Activated CD8-positive, alpha-beta T cell treated with anti-CD3 and anti-CD28 coated beads, Interleukin-2, amount 10 ng/mL, durations not matched to agents 7 days and 5 days (primary cell): Measurements from ENCODE around the gene PNMA6E. TPM values are rescaled to one million over a fixed set of nuclear protein-coding genes. Genes with fewer than 3 reads are reported as not detected.

Source experiments
- ATAC-seq: fragments of 150-1000 bp; cut with Tn5 transposase; one replicate; pipeline ENCODE4 v1.10.0; 2021; ENCODE audit warnings: moderate library complexity
- CTCF ChIA-PET: fragments of 350-600 bp; sonication (Branson Sonifier 250); formaldehyde crosslinking; loops from one replicate; lab custom pipeline; 2021; ENCODE audit warnings: antibody characterized with exemption; lab: Charles Lee
- POLR2A ChIA-PET: fragments of 350-600 bp; sonication (Branson Sonifier 250); formaldehyde crosslinking; loops from one replicate; lab custom pipeline; 2021; ENCODE audit warnings: antibody characterized with exemption; lab: Charles Lee
- DNase-seq: peaks from one replicate; pipeline ENCODE4 v3.0.0-alpha.2; 2020
- H3K27ac Mint-ChIP-seq: one replicate; pipeline ENCODE4 v1.8.0; 2021; ENCODE audit warnings: mild to moderate bottlenecking, mixed read lengths
- H3K27me3 Mint-ChIP-seq: one replicate; pipeline ENCODE4 v1.8.0; 2021; ENCODE audit warnings: low read depth, mixed read lengths
- H3K36me3 Mint-ChIP-seq: one replicate; pipeline ENCODE4 v1.8.0; 2021; ENCODE audit warnings: low read depth, mixed read lengths
- H3K4me1 Mint-ChIP-seq: one replicate; pipeline ENCODE4 v1.8.0; 2021; ENCODE audit warnings: low read depth, mixed read lengths
- H3K4me3 Mint-ChIP-seq: one replicate; pipeline ENCODE4 v1.8.0; 2021; ENCODE audit warnings: mild to moderate bottlenecking, mixed read lengths
- H3K9me3 Mint-ChIP-seq: one replicate; pipeline ENCODE4 v1.8.0; 2022; ENCODE audit warnings: mixed read lengths; ENCODE audit not compliant: insufficient read depth
- total RNA-seq, 2 experiments: library from RNA; stranded (reverse); gene quantifications; one replicate each; pipeline ENCODE4 v1.2.3, GENCODE V29; 2021

Gene PNMA6E
- total RNA-seq, 2 experiments from 2014 or later = not detected

GRCh38 chrX:153352858-153353257, 48.3 kb downstream of the PNMA6E start:
- ChIA-PET CTCF (interaction anchor here (0.9 kb wide), 1 partner anchor 10 kb away, joined by 3 read pairs; no protein-coding TSS in a partner anchor), POLR2A (no interaction called here)
- DNase-seq = no peak
- Mint-ChIP-seq H3K27me3 (no peaks in the 10 kb centered on the region), H3K4me1 (peaks cover 11% of the 10 kb centered on the region), H3K36me3 (peaks cover 43% of the 10 kb centered on the region), H3K27ac (no peak overlapping the region), H3K4me3 (no peak overlapping the region), H3K9me3 (peaks cover 5% of the 10 kb centered on the region)
- no peak for ATAC-seq

- H3K4me1 Mint-ChIP-seq = peaks cover 11% of the 10 kb centered on the region
- H3K27me3 Mint-ChIP-seq = no peaks in the 10 kb centered on the region
- no peak for DNase-seq
- ChIA-PET POLR2A (no interaction called here), CTCF (no interaction called here)
- no peak for ATAC-seq
- H3K36me3 Mint-ChIP-seq = peaks cover 44% of the 10 kb centered on the region
- no peaks in the 10 kb centered on the region for H3K9me3 Mint-ChIP-seq
- no peak overlapping the region for H3K4me3 Mint-ChIP-seq
- H3K27ac Mint-ChIP-seq = no peak overlapping the region
Observed at GRCh38 chrX:153351981-153352380, 49.2 kb downstream of the PNMA6E start.

DNA sequence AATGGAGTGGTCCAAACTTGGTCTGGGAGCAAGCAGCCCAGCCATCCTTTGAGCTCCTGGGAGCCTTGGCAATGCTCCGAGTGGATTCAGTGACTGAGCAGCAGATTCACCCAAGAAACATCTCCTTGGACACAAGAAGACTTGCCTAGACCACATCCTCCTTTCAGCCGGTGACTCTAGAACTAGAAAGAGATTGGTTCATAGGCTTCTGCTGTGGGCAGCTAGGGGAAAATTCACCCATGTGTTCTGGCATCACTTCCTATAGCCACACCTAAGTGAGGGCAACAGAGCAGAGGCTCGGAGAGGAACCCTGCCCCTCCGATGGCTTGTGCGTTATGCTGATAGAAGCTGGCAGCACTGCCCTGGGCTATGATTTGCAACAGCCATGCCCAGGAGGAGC, 51.2 kb downstream of the PNMA6E start:
- CTCF ChIA-PET = no interaction called here
- Mint-ChIP-seq H3K4me1 (peaks cover 12% of the 10 kb centered on the region), H3K27me3 (no peaks in the 10 kb centered on the region), H3K36me3 (peaks cover 53% of the 10 kb centered on the region), H3K4me3 (no peak overlapping the region), H3K27ac (peak overlapping the region; percentile 75), H3K9me3 (no peaks in the 10 kb centered on the region)
- ATAC-seq = peak; percentile 42
- POLR2A ChIA-PET = no interaction called here
- no peak for DNase-seq

GRCh38 chrX:153348421-153348820, 52.7 kb downstream of the PNMA6E start:
- Mint-ChIP-seq H3K36me3 (peaks cover 64% of the 10 kb centered on the region), H3K27ac (peak overlapping the region; percentile 46), H3K4me3 (no peak overlapping the region), H3K27me3 (no peaks in the 10 kb centered on the region), H3K4me1 (peaks cover 27% of the 10 kb centered on the region), H3K9me3 (no peaks in the 10 kb centered on the region)
- no peak for ATAC-seq
- ChIA-PET CTCF (no interaction called here), POLR2A (no interaction called here)
- no peak for DNase-seq

- Mint-ChIP-seq H3K4me3 (no peak overlapping the region), H3K27ac (no peak overlapping the region), H3K9me3 (no peaks in the 10 kb centered on the region), H3K4me1 (peaks cover 36% of the 10 kb centered on the region), H3K27me3 (no peaks in the 10 kb centered on the region), H3K36me3 (peaks cover 70% of the 10 kb centered on the region)
- ATAC-seq = no peak
- CTCF ChIA-PET = no interaction called here
- POLR2A ChIA-PET = no interaction called here
- DNase-seq = no peak
Observed at GRCh38 chrX:153347530-153347929, 53.6 kb downstream of the PNMA6E start.

Other genes starting within 250 kb of the PNMA6E start
- not detected for gene MAGEA1, start 222.1 kb downstream of the PNMA6E start, total RNA-seq
- gene PNMA6F, start 79.6 kb downstream of the PNMA6E start, total RNA-seq = not detected
- 10 to 100 TPM; 20.8 to 22.3 TPM for gene ZNF275, start 67.2 kb downstream of the PNMA6E start, total RNA-seq
- gene ZFP92, start 10.1 kb upstream of the PNMA6E start, total RNA-seq = 1 to 10 TPM; 1.5 to 1.6 TPM
- gene TREX2, start 44.7 kb upstream of the PNMA6E start, total RNA-seq = 1 to 10 TPM; 3.6 to 3.8 TPM
- 10 to 100 TPM; 56.6 to 57.7 TPM for gene HAUS7, start 69.2 kb upstream of the PNMA6E start, total RNA-seq
- gene BGN, start 93.6 kb upstream of the PNMA6E start, total RNA-seq = not detected
- gene ATP2B3, start 116.3 kb upstream of the PNMA6E start, total RNA-seq = not detected
- 10 to 100 TPM; 23.9 to 24.5 TPM for gene CCNQ, start 197.8 kb upstream of the PNMA6E start, total RNA-seq
- gene DUSP9, start 245.9 kb upstream of the PNMA6E start, total RNA-seq = not detected